Measurements from ENCODE around the gene TBC1D22B.
A peak's percentile ranks its signal among the peaks of the same experiment; 100 is the strongest.
"Not testable (repeated sequence)": the region's sequence is repeated elsewhere in the genome, so short reads cannot be mapped to it uniquely, and the experiment has no call there.

Gene TBC1D22B

GRCh38 chr6:37305841-37306425 lies 48.4 kb downstream of the TBC1D22B start:
- DNase-seq = no peak

GRCh38 chr6:37306624-37307222 lies 49.2 kb downstream of the TBC1D22B start:
- no peak for DNase-seq

GRCh38 chr6:37307484-37307883 lies 49.9 kb downstream of the TBC1D22B start:
- DNase-seq = not testable (repeated sequence)

- no peak for DNase-seq
These were observed 50.7 kb downstream of the TBC1D22B start for GRCh38 chr6:37308069-37308815.

- no peak for DNase-seq
These were observed 51.5 kb downstream of the TBC1D22B start for GRCh38 chr6:37309046-37309445.

- no peak for DNase-seq
These were observed 52.1 kb downstream of the TBC1D22B start for GRCh38 chr6:37309692-37310091.

GRCh38 chr6:37310966-37311365 lies 53.4 kb downstream of the TBC1D22B start:
- DNase-seq = no peak

GRCh38 chr6:37311741-37312473 lies 54.3 kb downstream of the TBC1D22B start:
- no peak for DNase-seq

GRCh38 chr6:37313723-37314486 lies 56.3 kb downstream of the TBC1D22B start:
- DNase-seq = no peak

- peak; percentile 49 for DNase-seq
These were observed 57.0 kb downstream of the TBC1D22B start for GRCh38 chr6:37314487-37315156.

- DNase-seq = no peak
These were observed 57.6 kb downstream of the TBC1D22B start for GRCh38 chr6:37315157-37315515.

- DNase-seq = no peak
These were observed 58.5 kb downstream of the TBC1D22B start for GRCh38 chr6:37316071-37316470.

- no peak for DNase-seq
These were observed 59.9 kb downstream of the TBC1D22B start for GRCh38 chr6:37317312-37318038.

GRCh38 chr6:37319156-37319555 lies 61.6 kb downstream of the TBC1D22B start:
- DNase-seq = no peak

- no peak for DNase-seq
These were observed 62.4 kb downstream of the TBC1D22B start for GRCh38 chr6:37319856-37320480.

GRCh38 chr6:37320646-37321045 lies 63.1 kb downstream of the TBC1D22B start:
- no peak for DNase-seq

- DNase-seq = no peak
These were observed 63.5 kb downstream of the TBC1D22B start for GRCh38 chr6:37321101-37321500.

- no peak for DNase-seq
These were observed 64.2 kb downstream of the TBC1D22B start for GRCh38 chr6:37321516-37322415.

- DNase-seq = no peak
These were observed 66.0 kb downstream of the TBC1D22B start for GRCh38 chr6:37323580-37323979.
